Measurements from ENCODE around the gene EIF1AD. TPM values are rescaled to one million over a fixed set of nuclear protein-coding genes. Genes with fewer than 3 reads are reported as not detected.
"Not testable (repeated sequence)": the region's sequence is repeated elsewhere in the genome, so short reads cannot be mapped to it uniquely, and the experiment has no call there.

Gene EIF1AD
- total and polyA plus RNA-seq, 9 donors: 15.2 to 42.1 (median 30.2) TPM

- H3K36me3 ChIP-seq: no peaks in the 10 kb centered on the region
- H3K4me1 ChIP-seq (ENCODE audit: insufficient read depth): no peaks in the 10 kb centered on the region
- H3K27ac ChIP-seq: no peak overlapping the region
- intact Hi-C loops (cut with DNase I): no loop called here
- no peak for TF ChIP-seq POLR2A (IDR thresholded peaks at IDR 0.05)
- TF ChIP-seq EP300 (IDR thresholded peaks at IDR 0.05): no peak
- TF ChIP-seq CTCF (IDR thresholded peaks at IDR 0.05): no peak
- no peak overlapping the region for H3K4me3 ChIP-seq
- no peaks in the 10 kb centered on the region for H3K27me3 ChIP-seq
- 39 to 51% (median 39%) methylated on average over 14 of the region's 14 CpGs for WGBS, 3 donors
- H3K9me3 ChIP-seq: no peaks in the 10 kb centered on the region
- no peak for DNase-seq
Observed at GRCh38 chr11:66011239-66011784, 9.4 kb upstream of the EIF1AD start.

- H3K9me3 ChIP-seq; H3K4me3 ChIP-seq; DNase-seq; H3K36me3 ChIP-seq; H3K27ac ChIP-seq; intact Hi-C loops (cut with DNase I); H3K27me3 ChIP-seq; H3K4me1 ChIP-seq (ENCODE audit: insufficient read depth): not testable (repeated sequence)
- 70 to 75% (median 72%) methylated on average over 4 of the region's 4 CpGs for WGBS, 3 donors
Observed at GRCh38 chr11:66010036-66010435, 8.1 kb upstream of the EIF1AD start.

- Histone ChIP-seq H3K27ac (no peak overlapping the region), H3K36me3 (no peaks in the 10 kb centered on the region), H3K9me3 (no peaks in the 10 kb centered on the region), H3K4me3 (no peak overlapping the region), H3K27me3 (no peaks in the 10 kb centered on the region), H3K4me1 (ENCODE audit: insufficient read depth) (no peaks in the 10 kb centered on the region)
- DNase-seq: no peak
- TF ChIP-seq EP300 (IDR thresholded peaks at IDR 0.05) (no peak), CTCF (IDR thresholded peaks at IDR 0.05) (no peak), POLR2A (IDR thresholded peaks at IDR 0.05) (no peak)
- intact Hi-C loops (cut with DNase I): no loop called here
- 54 to 68% (median 58%) methylated on average over 10 of the region's 10 CpGs for WGBS, 3 donors
Observed at GRCh38 chr11:66008468-66009101, 6.6 kb upstream of the EIF1AD start.

- TF ChIP-seq EP300 (IDR thresholded peaks at IDR 0.05) (no peak), CTCF (IDR thresholded peaks at IDR 0.05) (no peak), POLR2A (IDR thresholded peaks at IDR 0.05) (no peak)
- H3K4me1 ChIP-seq (ENCODE audit: insufficient read depth): peaks cover 5% of the 10 kb centered on the region
- no peaks in the 10 kb centered on the region for H3K27me3 ChIP-seq
- H3K36me3 ChIP-seq: no peaks in the 10 kb centered on the region
- no peak for DNase-seq
- H3K27ac ChIP-seq: no peak overlapping the region
- H3K9me3 ChIP-seq: no peaks in the 10 kb centered on the region
- intact Hi-C loops (cut with DNase I): no loop called here
- WGBS, 3 donors: 89 to 98% (median 93%) methylated on average over 2 of the region's 2 CpGs
- H3K4me3 ChIP-seq: no peak overlapping the region
Observed at GRCh38 chr11:66008095-66008467, 6.1 kb upstream of the EIF1AD start.

GRCh38 chr11:66007201-66007634 lies 5.3 kb upstream of the EIF1AD start:
- Histone ChIP-seq H3K36me3 (no peaks in the 10 kb centered on the region), H3K27ac (no peak overlapping the region), H3K27me3 (no peaks in the 10 kb centered on the region), H3K4me3 (no peak overlapping the region), H3K9me3 (no peaks in the 10 kb centered on the region), H3K4me1 (ENCODE audit: insufficient read depth) (peaks cover 5% of the 10 kb centered on the region)
- no peak for DNase-seq
- intact Hi-C loops (cut with DNase I): no loop called here
- no peak for TF ChIP-seq POLR2A (IDR thresholded peaks at IDR 0.05)
- TF ChIP-seq CTCF (IDR thresholded peaks at IDR 0.05): no peak
- no peak for TF ChIP-seq EP300 (IDR thresholded peaks at IDR 0.05)
- 29 to 44% (median 41%) methylated on average over 5 of the region's 5 CpGs for WGBS, 3 donors
